Mucosa of rectum (tissue), 2 donors: ENCODE measurements around the gene BRPF3.

Experiments
- H3K27ac ChIP-seq, 2 donors: one replicate each; pipeline ENCODE4 v1.7.0; 2013; ENCODE audit warnings: inconsistent platforms in 2 of 2, low read depth in 2 of 2, low read length in 2 of 2
- H3K27me3 ChIP-seq, 2 donors: one replicate each; pipeline ENCODE4 v1.7.0; 2013; ENCODE audit warnings: low read length in 2 of 2; ENCODE audit not compliant: control insufficient read depth in 2 of 2, insufficient read depth in 2 of 2
- H3K36me3 ChIP-seq, 2 donors: one replicate each; pipeline ENCODE4 v1.7.0; 2013; ENCODE audit warnings: low read length in 2 of 2; ENCODE audit not compliant: control insufficient read depth in 2 of 2, insufficient read depth in 2 of 2
- H3K4me1 ChIP-seq, 2 donors: one replicate each; pipeline ENCODE4 v1.7.0; 2013; ENCODE audit warnings: low read length in 2 of 2, mild to moderate bottlenecking in 1 of 2; ENCODE audit not compliant: control insufficient read depth in 2 of 2, insufficient read depth in 2 of 2
- H3K4me3 ChIP-seq, 2 donors: one replicate each; pipeline ENCODE4 v1.7.0; 2013; ENCODE audit warnings: low read length in 2 of 2
- H3K9ac ChIP-seq, 2 donors: one replicate each; pipeline ENCODE4 v1.7.0; 2013; ENCODE audit warnings: low read length in 2 of 2, low read depth in 1 of 2, mild to moderate bottlenecking in 1 of 2
- H3K9me3 ChIP-seq, 2 donors: one replicate each; pipeline ENCODE4 v1.7.0; 2013; ENCODE audit warnings: low read length in 2 of 2; ENCODE audit not compliant: control insufficient read depth in 2 of 2
- donor health status: healthy.
- donor health status: Normal muscosa, but diverticular disease.

The BRPF3 gene

GRCh38 chr6:36276581-36277536 is 80.3 kb downstream of the BRPF3 start:
- Histone ChIP-seq H3K27me3 (no peaks in the 10 kb centered on the region), H3K4me1 (no peaks in the 10 kb centered on the region), H3K9me3 (no peaks in the 10 kb centered on the region), H3K9ac (no peak overlapping the region), H3K4me3 (no peak overlapping the region), H3K27ac (no peak overlapping the region), H3K36me3 (no peaks in the 10 kb centered on the region)

GRCh38 chr6:36277946-36278470 is 81.5 kb downstream of the BRPF3 start:
- no peak overlapping the region for H3K9ac ChIP-seq
- no peaks in the 10 kb centered on the region for H3K9me3 ChIP-seq
- H3K4me3 ChIP-seq, result no peak overlapping the region
- H3K27ac ChIP-seq, result no peak overlapping the region
- H3K27me3 ChIP-seq, result no peaks in the 10 kb centered on the region
- H3K36me3 ChIP-seq, result no peaks in the 10 kb centered on the region
- H3K4me1 ChIP-seq, result no peaks in the 10 kb centered on the region

GRCh38 chr6:36280467-36280866 is 83.9 kb downstream of the BRPF3 start:
- H3K9me3 ChIP-seq, result no peaks in the 10 kb centered on the region
- no peaks in the 10 kb centered on the region for H3K4me1 ChIP-seq
- H3K27me3 ChIP-seq, result peaks cover 8 to 9% of the 10 kb centered on the region in 2 donors
- H3K9ac ChIP-seq, result no peak overlapping the region
- H3K27ac ChIP-seq, result no peak overlapping the region
- no peaks in the 10 kb centered on the region for H3K36me3 ChIP-seq
- H3K4me3 ChIP-seq, result no peak overlapping the region

- Histone ChIP-seq H3K4me1 (no peaks in the 10 kb centered on the region), H3K9ac (no peak overlapping the region), H3K27me3 (peaks cover 8 to 11% of the 10 kb centered on the region in 2 donors), H3K27ac (no peak overlapping the region), H3K4me3 (no peak overlapping the region), H3K9me3 (no peaks in the 10 kb centered on the region), H3K36me3 (no peaks in the 10 kb centered on the region)
These were observed 84.4 kb downstream of the BRPF3 start for GRCh38 chr6:36280983-36281382.
